ENCODE data around the gene CGB8.
"Not testable (repeated sequence)": the region's sequence is repeated elsewhere in the genome, so short reads cannot be mapped to it uniquely, and the experiment has no call there.

CGB8 gene

DNA sequence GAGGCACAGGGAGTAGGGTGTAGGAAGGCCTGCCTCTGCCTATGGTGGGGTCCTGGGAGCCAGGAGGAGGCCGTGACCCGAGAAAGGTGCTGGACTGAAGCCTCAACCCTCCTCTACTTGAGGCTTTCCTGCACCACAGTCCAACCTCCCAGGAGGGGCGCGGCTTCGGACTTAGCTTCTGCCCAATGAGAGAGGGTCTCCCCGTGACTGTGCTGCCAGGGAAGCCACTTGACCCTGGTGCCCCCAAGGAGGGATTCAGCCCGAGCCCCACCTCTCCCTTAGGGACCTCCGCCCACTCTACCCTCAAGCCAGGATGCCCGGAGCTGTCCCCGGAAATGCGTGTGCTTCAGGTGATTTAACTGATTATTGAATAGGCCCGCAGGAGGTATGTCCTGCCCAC, at the start of gene CGB8:
Gene CGB8 (minus strand): TSS at position 101 of the 400 bp plus-strand sequence. CDS start 372 bp downstream, outside the sequence.
- not testable (repeated sequence) for DNase-seq

- DNase-seq: peak; percentile 75
These were observed 48.8 kb upstream of the CGB8 start for GRCh38 chr19:49097453-49098288.

- DNase-seq: no peak
These were observed 45.9 kb upstream of the CGB8 start for GRCh38 chr19:49094505-49095482.

DNA sequence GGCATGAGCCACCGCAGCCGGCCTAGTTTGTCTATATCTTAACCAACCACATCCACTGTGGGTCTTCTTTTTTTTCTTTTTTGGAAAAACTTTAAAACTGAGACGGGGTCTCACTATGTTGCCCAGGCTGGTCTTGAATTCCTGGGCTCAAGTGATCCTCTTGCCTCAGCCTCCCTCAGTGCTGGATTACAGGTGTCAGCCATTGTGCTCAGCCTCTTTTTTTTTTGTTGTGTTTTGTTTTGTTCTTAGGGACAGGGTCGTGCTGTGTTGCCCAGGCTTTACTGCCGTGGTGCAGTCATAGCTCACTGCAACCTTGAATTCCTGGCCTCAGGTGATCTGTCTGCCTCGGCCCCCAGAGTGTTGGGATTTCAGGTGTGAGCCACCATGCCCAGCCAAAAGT, 43.8 kb upstream of the CGB8 start:
- no peak for DNase-seq

DNA sequence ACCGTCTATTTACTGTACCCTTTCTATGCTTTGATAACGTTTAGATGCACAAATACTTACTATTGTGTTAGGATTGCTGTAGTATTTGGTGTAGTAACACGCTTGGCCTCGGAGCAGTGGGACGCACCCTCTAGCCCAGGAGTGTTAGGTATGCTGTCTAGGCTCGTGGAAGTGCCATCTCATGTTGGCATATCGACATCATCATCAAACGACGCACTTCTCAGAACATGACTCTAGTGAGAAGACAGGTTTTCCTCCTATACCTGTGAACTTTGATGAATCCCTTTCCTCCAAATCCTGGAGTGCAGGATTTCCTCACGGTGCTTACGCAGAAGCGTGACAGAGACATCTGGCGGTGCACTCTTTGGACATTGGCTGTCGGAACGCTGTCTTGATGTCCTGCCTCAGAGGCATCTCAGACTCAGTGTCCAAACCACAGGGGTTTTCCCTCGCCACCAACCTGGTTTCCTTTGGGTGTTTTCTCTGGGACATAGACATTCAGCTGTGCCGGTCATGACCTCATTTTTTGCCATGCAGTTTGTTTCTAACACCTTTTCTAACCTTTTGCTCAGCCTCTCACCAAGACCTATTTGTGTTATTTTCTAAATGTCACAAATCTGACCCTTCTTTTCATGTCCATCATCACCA, 42.6 kb upstream of the CGB8 start:
- DNase-seq: no peak

GRCh38 chr19:49086296-49086695, 37.4 kb upstream of the CGB8 start:
- no peak for DNase-seq

DNA sequence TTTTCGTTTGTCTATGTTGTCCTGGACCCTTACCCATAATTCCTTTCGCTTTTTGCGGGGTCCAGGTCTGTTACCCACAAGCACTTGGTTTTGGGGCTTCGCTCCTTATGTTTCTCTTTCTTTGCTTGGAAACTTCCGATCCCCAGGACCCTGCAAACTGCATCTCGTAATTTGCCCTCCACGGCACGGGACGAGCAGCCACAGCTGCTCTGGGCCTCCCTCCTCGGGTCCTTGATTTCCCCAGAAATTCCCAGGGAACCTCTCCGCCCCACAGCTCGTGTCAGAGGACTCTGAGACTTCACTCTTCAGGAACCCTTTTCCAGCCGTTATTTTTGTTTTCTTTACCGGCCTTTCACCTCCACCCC, 36.9 kb upstream of the CGB8 start:
- no peak for DNase-seq

GRCh38 chr19:49085020-49085867, 36.3 kb upstream of the CGB8 start, which contains the start of gene SNRNP70:
Gene SNRNP70, plus strand, starts transcription at chr19:49085451. Its CDS starts 964 bp downstream, at chr19:49086415.
- DNase-seq: peak; percentile 99

DNA sequence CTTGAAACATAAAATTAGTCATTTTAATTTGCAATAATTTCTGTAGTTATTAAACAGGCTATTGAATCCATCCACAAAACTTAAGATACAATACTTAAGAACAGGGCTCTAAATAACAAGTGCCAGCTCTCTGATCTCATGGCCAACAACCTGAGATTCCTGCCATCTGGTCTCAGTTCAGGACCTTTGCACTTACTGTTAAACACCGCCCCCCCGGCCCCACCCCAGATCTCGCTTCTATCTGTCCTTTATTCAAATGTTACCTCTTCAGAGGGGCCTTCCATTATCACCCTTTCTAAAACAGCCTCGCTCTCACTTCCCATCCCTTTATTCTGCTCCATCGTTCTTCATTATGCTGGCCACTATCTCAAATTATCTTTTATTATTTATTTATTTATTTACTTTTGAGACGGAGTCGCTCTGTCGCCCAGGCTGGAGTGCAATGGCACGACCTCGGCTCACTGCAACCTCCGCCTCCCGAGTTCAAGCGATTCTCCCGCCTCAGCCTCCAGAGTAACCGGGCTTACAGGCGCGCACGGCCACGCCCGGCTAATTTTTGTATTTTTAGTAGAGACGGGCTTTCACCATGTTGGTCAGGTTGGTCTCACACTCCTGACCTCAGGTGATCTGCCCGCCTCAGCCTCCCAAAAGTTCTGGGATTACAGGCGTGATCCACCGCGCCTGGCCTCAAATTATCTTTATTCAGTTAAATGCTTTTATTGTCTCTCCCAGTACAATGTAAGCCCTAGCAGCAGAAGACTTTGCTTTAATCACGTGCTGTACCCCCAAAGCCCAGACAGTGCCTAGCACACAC, 35.5 kb upstream of the CGB8 start:
- no peak for DNase-seq

DNA sequence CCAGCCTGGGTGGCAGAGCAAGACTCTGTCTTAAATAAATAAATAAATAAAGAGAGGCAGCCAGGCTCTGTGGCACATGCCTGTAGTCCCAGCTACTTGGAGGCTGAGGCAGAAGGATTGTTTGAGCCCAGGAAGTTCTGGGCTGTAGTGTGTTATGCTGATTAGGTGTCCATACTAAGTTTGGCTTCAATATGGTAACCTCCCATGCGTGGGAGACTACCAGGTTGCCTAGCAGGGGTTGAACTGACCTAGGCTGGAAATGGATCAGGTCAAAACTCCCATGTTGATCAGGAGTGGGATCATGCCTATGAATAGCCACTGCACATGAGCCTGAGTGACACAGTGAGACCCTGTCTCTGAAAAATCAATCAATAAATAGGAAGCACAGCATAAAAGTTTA, 32.4 kb upstream of the CGB8 start:
- no peak for DNase-seq

DNA sequence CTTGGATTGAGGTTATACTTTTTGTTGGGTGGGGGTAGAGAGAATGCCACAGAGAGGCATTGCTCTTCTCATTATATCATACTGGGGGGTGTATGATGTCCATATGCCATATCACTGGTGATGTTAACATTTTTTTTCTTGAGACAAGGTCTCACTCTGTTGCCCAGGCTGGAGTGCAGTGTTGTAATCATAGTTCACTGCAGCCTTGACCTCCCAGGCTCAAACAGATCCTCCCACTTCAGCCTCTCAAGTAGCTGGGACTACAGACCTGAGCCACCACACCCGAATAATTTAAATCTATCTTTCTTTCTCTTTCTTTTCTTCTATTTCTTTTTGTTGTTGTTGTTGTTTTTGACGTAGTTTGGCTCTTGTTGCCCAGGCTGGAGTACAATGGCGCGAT, 31.5 kb upstream of the CGB8 start:
- no peak for DNase-seq

DNA sequence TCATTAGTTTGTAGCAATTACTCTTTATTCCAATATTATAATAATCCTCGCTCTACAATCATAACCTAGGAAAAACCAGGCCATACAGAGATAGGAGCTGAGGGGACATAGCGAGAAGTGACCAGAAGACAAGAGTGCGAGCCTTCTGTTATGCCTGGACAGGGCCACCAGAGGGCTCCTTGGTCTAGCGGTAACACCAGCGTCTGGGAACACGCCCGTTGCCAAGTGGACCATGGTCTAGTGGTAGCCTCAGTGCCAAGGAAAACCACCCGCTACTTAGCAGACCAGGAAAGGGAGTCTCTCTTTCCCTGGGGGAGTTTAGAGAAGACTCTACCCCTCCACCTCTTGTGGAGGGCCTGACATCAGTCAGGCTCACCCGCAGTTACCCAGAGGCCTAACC, 26.0 kb upstream of the CGB8 start:
- not testable (repeated sequence) for DNase-seq

DNA sequence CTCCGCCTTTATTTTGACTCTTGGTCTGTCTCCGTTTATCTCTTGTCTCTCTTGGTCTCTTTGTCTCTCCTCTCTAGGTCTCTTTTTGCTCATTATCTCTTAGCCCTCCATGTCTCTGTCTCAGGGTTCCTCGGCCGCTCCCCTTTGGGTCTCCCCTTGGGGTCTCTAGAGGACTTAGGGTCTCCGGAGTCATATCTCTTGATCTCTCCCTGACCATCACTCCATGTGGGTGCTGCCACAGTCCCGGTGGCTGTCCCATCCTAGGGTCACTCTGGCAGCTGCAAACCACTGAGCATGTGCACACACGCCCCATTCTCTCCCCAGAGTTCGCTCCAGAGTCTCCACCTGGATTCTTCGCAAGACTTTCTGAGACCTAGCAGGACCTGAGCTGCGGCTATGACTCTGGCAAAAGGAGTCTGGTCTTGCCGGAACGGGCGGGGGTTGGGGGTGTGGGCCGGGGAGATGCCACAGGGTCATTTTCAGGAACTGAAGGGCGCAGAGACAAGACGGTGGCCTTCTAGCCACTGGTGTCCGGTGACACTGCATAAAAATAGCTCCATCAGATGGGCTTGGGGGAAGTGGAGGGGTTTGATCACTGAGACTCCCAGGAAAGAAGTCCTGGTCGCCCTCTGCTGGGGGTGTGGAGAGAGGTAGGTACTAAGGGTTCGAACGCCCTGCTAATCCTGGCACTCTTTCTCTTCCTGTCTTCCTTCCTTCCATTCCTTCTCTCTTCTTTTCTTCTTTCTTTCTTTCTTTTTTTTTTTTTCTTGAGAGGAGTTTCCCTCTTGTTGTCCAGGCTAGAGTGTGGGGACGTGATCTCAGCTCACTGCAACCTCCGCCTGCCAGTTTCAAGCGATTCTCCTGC, 24.8 kb upstream of the CGB8 start:
- no peak for DNase-seq

DNA sequence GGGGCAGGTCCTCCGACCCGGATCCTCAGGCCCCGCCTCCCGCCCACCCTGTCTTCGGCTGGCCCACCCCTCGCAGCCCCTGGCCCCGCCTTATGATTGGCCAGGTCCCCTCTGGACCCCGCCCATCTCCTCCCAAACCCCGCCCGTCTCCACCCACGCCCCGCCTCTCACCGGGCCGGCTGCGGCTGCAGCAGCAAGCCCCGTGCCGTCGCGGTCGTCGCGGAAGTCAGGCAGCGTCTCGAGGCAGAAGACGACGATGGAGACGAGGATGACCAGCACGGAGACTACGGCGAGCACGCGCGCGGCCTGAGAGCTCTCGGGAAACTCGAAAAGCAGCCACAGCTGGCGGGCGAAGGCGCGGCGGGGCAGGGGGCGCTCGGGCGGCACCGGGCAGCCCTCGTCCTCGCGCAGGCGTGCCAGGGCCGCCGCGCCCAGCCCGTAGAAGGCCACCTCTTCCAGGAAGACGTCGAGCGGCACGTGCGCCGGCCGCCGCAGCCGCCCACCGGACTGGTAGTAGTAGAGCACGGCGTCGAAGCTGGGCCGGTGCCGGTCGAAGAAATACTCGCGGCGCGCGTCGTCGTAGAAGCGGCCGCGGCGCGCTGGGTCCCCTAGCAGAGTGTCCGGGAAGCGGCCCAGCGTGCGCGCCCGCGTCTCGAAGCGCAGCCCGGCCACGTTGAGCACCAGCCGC, 23.1 kb upstream of the CGB8 start:
- no peak for DNase-seq

GRCh38 chr19:49070416-49070815, 21.5 kb upstream of the CGB8 start:
- no peak for DNase-seq

DNA sequence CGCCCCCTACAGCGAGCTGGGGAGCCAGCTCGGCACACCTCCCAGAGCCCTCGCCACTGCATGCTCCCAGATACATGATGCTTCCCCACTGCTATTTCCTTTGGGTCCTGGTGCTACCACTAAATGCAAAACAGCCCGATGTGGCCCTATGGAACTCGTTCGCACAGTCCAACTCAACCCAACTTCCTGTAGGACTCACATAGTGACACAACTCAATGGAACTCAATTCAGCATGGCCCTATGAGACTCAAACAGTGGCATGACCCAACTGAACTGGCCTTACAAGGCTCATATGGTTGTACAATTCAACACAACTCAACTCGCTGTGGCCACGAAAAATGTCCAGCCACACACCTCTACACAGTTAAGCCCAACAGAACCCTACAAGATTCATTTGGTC, 20.1 kb upstream of the CGB8 start:
- no peak for DNase-seq

GRCh38 chr19:49067554-49067953, 18.6 kb upstream of the CGB8 start:
- no peak for DNase-seq

GRCh38 chr19:49065905-49066512, 17.1 kb upstream of the CGB8 start:
- DNase-seq: no peak
